Measurements from ENCODE around the gene MYO15B. TPM values are rescaled to one million over a fixed set of nuclear protein-coding genes. Genes with fewer than 3 reads are reported as not detected.

MYO15B gene
- total RNA-seq, 4 donors from 2014 or later, result 4.5 to 34.6 (median 14.3) TPM

GRCh38 chr17:75661531-75661930 lies 73.9 kb downstream of the MYO15B start:
- Histone ChIP-seq H3K36me3 (peaks cover 0 to 50% of the 10 kb centered on the region in 2 donors), H3K27me3 (no peaks in the 10 kb centered on the region), H3K27ac (no peak overlapping the region), H3K4me1 (peaks cover 9 to 10% of the 10 kb centered on the region in 2 donors), H3K9me3 (no peaks in the 10 kb centered on the region), H3K4me3 (no peak overlapping the region)
- in situ Hi-C loops (cut with MboI; ENCODE audit: low sequenced_read_pairs in 4 of 4), result no loop called here
- DNase-seq (no peak), ATAC-seq (no peak)
- TF ChIP-seq POLR2A (IDR thresholded peaks at IDR 0.05) (no peak), CTCF (IDR thresholded peaks at IDR 0.05 in 4 of 5, conservative IDR thresholded peaks at IDR 0.05 in 1 of 5) (no peak)
- intact Hi-C loops (cut with DNase I; ENCODE audit: low total_unique reads), result no loop called here

- no peak for DNase-seq
- no peaks in the 10 kb centered on the region for H3K27me3 ChIP-seq
- in situ Hi-C loops (cut with MboI; ENCODE audit: low sequenced_read_pairs in 4 of 4) (no loop called here), intact Hi-C loops (cut with DNase I; ENCODE audit: low total_unique reads) (no loop called here)
- TF ChIP-seq POLR2A (IDR thresholded peaks at IDR 0.05), result no peak
- TF ChIP-seq CTCF (IDR thresholded peaks at IDR 0.05 in 4 of 5, conservative IDR thresholded peaks at IDR 0.05 in 1 of 5), result no peak
- peaks cover 9 to 11% of the 10 kb centered on the region in 2 donors for H3K4me1 ChIP-seq
- no peaks in the 10 kb centered on the region for H3K9me3 ChIP-seq
- H3K4me3 ChIP-seq, result no peak overlapping the region
- ATAC-seq, result no peak
- H3K36me3 ChIP-seq, result peaks cover 0 to 42% of the 10 kb centered on the region in 2 donors
- H3K27ac ChIP-seq, result no peak overlapping the region
Observed at GRCh38 chr17:75662511-75662910, 74.9 kb downstream of the MYO15B start.

- Histone ChIP-seq H3K4me3 (no peak overlapping the region), H3K9me3 (no peaks in the 10 kb centered on the region), H3K27me3 (no peaks in the 10 kb centered on the region), H3K4me1 (peaks cover 20 to 21% of the 10 kb centered on the region in 2 donors), H3K27ac (no peak overlapping the region), H3K36me3 (peaks cover 0 to 41% of the 10 kb centered on the region in 2 donors)
- TF ChIP-seq CTCF (IDR thresholded peaks at IDR 0.05 in 4 of 5, conservative IDR thresholded peaks at IDR 0.05 in 1 of 5) (no peak), POLR2A (IDR thresholded peaks at IDR 0.05) (no peak)
- in situ Hi-C loops (cut with MboI; ENCODE audit: low sequenced_read_pairs in 4 of 4) (no loop called here), intact Hi-C loops (cut with DNase I; ENCODE audit: low total_unique reads) (no loop called here)
- no peak for DNase-seq
- ATAC-seq, result no peak
Observed at GRCh38 chr17:75664099-75664549, 76.5 kb downstream of the MYO15B start.

- DNase-seq, result no peak
- intact Hi-C loops (cut with DNase I; ENCODE audit: low total_unique reads) (loop anchor here (2.0 kb wide), 1 partner anchor 33 kb away; the partner anchor contains the start of gene SMIM5), in situ Hi-C loops (cut with MboI; ENCODE audit: low sequenced_read_pairs in 4 of 4) (no loop called here)
- peaks cover 20 to 21% of the 10 kb centered on the region in 2 donors for H3K4me1 ChIP-seq
- peaks cover 0 to 39% of the 10 kb centered on the region in 2 donors for H3K36me3 ChIP-seq
- no peak for ATAC-seq
- H3K9me3 ChIP-seq, result no peaks in the 10 kb centered on the region
- H3K27ac ChIP-seq, result no peak overlapping the region
- H3K27me3 ChIP-seq, result no peaks in the 10 kb centered on the region
- peak overlapping the region; percentile 84 to 98 (median 89) for H3K4me3 ChIP-seq
- TF ChIP-seq POLR2A (IDR thresholded peaks at IDR 0.05) (no peak), CTCF (IDR thresholded peaks at IDR 0.05 in 4 of 5, conservative IDR thresholded peaks at IDR 0.05 in 1 of 5) (no peak)
Observed at GRCh38 chr17:75665981-75666380, 78.4 kb downstream of the MYO15B start.
